ENCODE data around the gene USP32.
A peak's percentile ranks its signal among the peaks of the same experiment; 100 is the strongest.
"Not testable (repeated sequence)": the region's sequence is repeated elsewhere in the genome, so short reads cannot be mapped to it uniquely, and the experiment has no call there.

The USP32 gene

GRCh38 chr17:60227276-60227675 is 164.7 kb downstream of the USP32 start:
- not testable (repeated sequence) for H2BK5ac ChIP-seq (ENCODE audit: low read depth, low read length, poor library complexity, severe bottlenecking); H3K79me1 ChIP-seq (replicated peaks; ENCODE audit: low read length, poor library complexity, severe bottlenecking); H3K27ac ChIP-seq (ENCODE audit: low read length, poor library complexity, severe bottlenecking); H3K4me1 ChIP-seq (ENCODE audit: control insufficient read depth, insufficient read depth, low read depth, low read length); H2BK15ac ChIP-seq (ENCODE audit: low read depth, poor library complexity, severe bottlenecking); H2BK12ac ChIP-seq (ENCODE audit: low read length in 2 of 2); H3K4me2 ChIP-seq (ENCODE audit: low read length, poor library complexity, severe bottlenecking); H4K8ac ChIP-seq (ENCODE audit: low read length); H3K23ac ChIP-seq (ENCODE audit: low read length in 2 of 2); H3K4me3 ChIP-seq (ENCODE audit: insufficient read depth in 1 of 2, low read depth in 1 of 2, low read length in 2 of 2); H2BK120ac ChIP-seq (ENCODE audit: low read depth, low read length); H2AK5ac ChIP-seq (ENCODE audit: low read length, severe bottlenecking); H4K91ac ChIP-seq (ENCODE audit: low read length); H3K4ac ChIP-seq (ENCODE audit: low read depth in 1 of 2, low read length in 2 of 2); H2AFZ ChIP-seq (ENCODE audit: low read depth, low read length); H3K9me3 ChIP-seq (ENCODE audit: control insufficient read depth, low read length); H3K27me3 ChIP-seq (ENCODE audit: control insufficient read depth in 1 of 2, insufficient read depth in 1 of 2, low read length in 2 of 2); DNase-seq; H3K14ac ChIP-seq (ENCODE audit: low read length in 2 of 2); H3K9ac ChIP-seq (ENCODE audit: low read length); H3K18ac ChIP-seq (ENCODE audit: low read depth in 1 of 2, low read length in 2 of 2)
- H3K36me3 ChIP-seq (ENCODE audit: control insufficient read depth in 1 of 2, insufficient read depth in 2 of 2, low read depth in 1 of 2, low read length in 2 of 2): peaks cover 5 to 38% of the 10 kb centered on the region in 2 experiments
- 96% methylated on average over 6 of the region's 8 CpGs for WGBS

- no peak overlapping the region for H3K23ac ChIP-seq (ENCODE audit: low read length in 2 of 2)
- H3K36me3 ChIP-seq (ENCODE audit: control insufficient read depth in 1 of 2, insufficient read depth in 2 of 2, low read depth in 1 of 2, low read length in 2 of 2): peaks cover 9 to 51% of the 10 kb centered on the region in 2 experiments
- no peak overlapping the region for H2BK12ac ChIP-seq (ENCODE audit: low read length in 2 of 2)
- no peak overlapping the region for H3K4me2 ChIP-seq (ENCODE audit: low read length, poor library complexity, severe bottlenecking)
- H3K27ac ChIP-seq (ENCODE audit: low read length, poor library complexity, severe bottlenecking): no peak overlapping the region
- no peak overlapping the region for H3K4me3 ChIP-seq (ENCODE audit: insufficient read depth in 1 of 2, low read depth in 1 of 2, low read length in 2 of 2)
- H3K27me3 ChIP-seq (ENCODE audit: control insufficient read depth in 1 of 2, insufficient read depth in 1 of 2, low read length in 2 of 2): no peaks in the 10 kb centered on the region
- H2BK5ac ChIP-seq (ENCODE audit: low read depth, low read length, poor library complexity, severe bottlenecking): no peak overlapping the region
- H3K14ac ChIP-seq (ENCODE audit: low read length in 2 of 2): no peak overlapping the region
- H3K18ac ChIP-seq (ENCODE audit: low read depth in 1 of 2, low read length in 2 of 2): no peak overlapping the region
- H3K9ac ChIP-seq (ENCODE audit: low read length): no peak overlapping the region
- no peak overlapping the region for H2AFZ ChIP-seq (ENCODE audit: low read depth, low read length)
- no peaks in the 10 kb centered on the region for H3K9me3 ChIP-seq (ENCODE audit: control insufficient read depth, low read length)
- no peak overlapping the region for H3K4ac ChIP-seq (ENCODE audit: low read depth in 1 of 2, low read length in 2 of 2)
- no peak overlapping the region for H4K8ac ChIP-seq (ENCODE audit: low read length)
- H3K79me1 ChIP-seq (replicated peaks; ENCODE audit: low read length, poor library complexity, severe bottlenecking): peaks cover 9% of the 10 kb centered on the region
- H3K4me1 ChIP-seq (ENCODE audit: control insufficient read depth, insufficient read depth, low read depth, low read length): no peaks in the 10 kb centered on the region
- no peak overlapping the region for H4K91ac ChIP-seq (ENCODE audit: low read length)
- H2AK5ac ChIP-seq (ENCODE audit: low read length, severe bottlenecking): no peak overlapping the region
- DNase-seq: peak; percentile 34
- no peak overlapping the region for H2BK120ac ChIP-seq (ENCODE audit: low read depth, low read length)
- no peak overlapping the region for H2BK15ac ChIP-seq (ENCODE audit: low read depth, poor library complexity, severe bottlenecking)
- WGBS: 100% methylated on average over 1 of the region's 1 CpG
Observed at GRCh38 chr17:60224064-60224463, 167.9 kb downstream of the USP32 start.

- Histone ChIP-seq H3K18ac (ENCODE audit: low read depth in 1 of 2, low read length in 2 of 2) (no peak overlapping the region), H2BK12ac (ENCODE audit: low read length in 2 of 2) (no peak overlapping the region), H2AFZ (ENCODE audit: low read depth, low read length) (no peak overlapping the region), H3K9me3 (ENCODE audit: control insufficient read depth, low read length) (no peaks in the 10 kb centered on the region), H2AK5ac (ENCODE audit: low read length, severe bottlenecking) (no peak overlapping the region), H2BK120ac (ENCODE audit: low read depth, low read length) (no peak overlapping the region), H3K4me1 (ENCODE audit: control insufficient read depth, insufficient read depth, low read depth, low read length) (no peaks in the 10 kb centered on the region), H4K8ac (ENCODE audit: low read length) (no peak overlapping the region), H2BK15ac (ENCODE audit: low read depth, poor library complexity, severe bottlenecking) (no peak overlapping the region), H2BK5ac (ENCODE audit: low read depth, low read length, poor library complexity, severe bottlenecking) (no peak overlapping the region), H3K9ac (ENCODE audit: low read length) (no peak overlapping the region), H3K79me1 (replicated peaks; ENCODE audit: low read length, poor library complexity, severe bottlenecking) (peaks cover 7% of the 10 kb centered on the region), H3K4me2 (ENCODE audit: low read length, poor library complexity, severe bottlenecking) (no peak overlapping the region), H3K14ac (ENCODE audit: low read length in 2 of 2) (no peak overlapping the region), H3K27ac (ENCODE audit: low read length, poor library complexity, severe bottlenecking) (no peak overlapping the region), H3K23ac (ENCODE audit: low read length in 2 of 2) (no peak overlapping the region), H3K4ac (ENCODE audit: low read depth in 1 of 2, low read length in 2 of 2) (no peak overlapping the region), H3K27me3 (ENCODE audit: control insufficient read depth in 1 of 2, insufficient read depth in 1 of 2, low read length in 2 of 2) (no peaks in the 10 kb centered on the region), H3K36me3 (ENCODE audit: control insufficient read depth in 1 of 2, insufficient read depth in 2 of 2, low read depth in 1 of 2, low read length in 2 of 2) (peaks cover 9 to 57% of the 10 kb centered on the region in 2 experiments), H4K91ac (ENCODE audit: low read length) (no peak overlapping the region), H3K4me3 (ENCODE audit: insufficient read depth in 1 of 2, low read depth in 1 of 2, low read length in 2 of 2) (no peak overlapping the region)
- no CpG with 5 or more reads among the region's 1 CpG for WGBS
- DNase-seq: no peak
Observed at GRCh38 chr17:60223456-60223855, 168.5 kb downstream of the USP32 start.

GRCh38 chr17:60218774-60219173 is 173.2 kb downstream of the USP32 start:
- H3K27me3 ChIP-seq (ENCODE audit: control insufficient read depth in 1 of 2, insufficient read depth in 1 of 2, low read length in 2 of 2); H3K4me2 ChIP-seq (ENCODE audit: low read length, poor library complexity, severe bottlenecking); H2BK120ac ChIP-seq (ENCODE audit: low read depth, low read length): not testable (repeated sequence)

More at GRCh38 chr17:60218774-60219173, 173.2 kb downstream of the USP32 start:
- H2BK5ac ChIP-seq (ENCODE audit: low read depth, low read length, poor library complexity, severe bottlenecking); H2AK5ac ChIP-seq (ENCODE audit: low read length, severe bottlenecking); H3K23ac ChIP-seq (ENCODE audit: low read length in 2 of 2); H3K18ac ChIP-seq (ENCODE audit: low read depth in 1 of 2, low read length in 2 of 2); H3K4me1 ChIP-seq (ENCODE audit: control insufficient read depth, insufficient read depth, low read depth, low read length); H3K79me1 ChIP-seq (replicated peaks; ENCODE audit: low read length, poor library complexity, severe bottlenecking); H3K4me3 ChIP-seq (ENCODE audit: insufficient read depth in 1 of 2, low read depth in 1 of 2, low read length in 2 of 2); H2BK15ac ChIP-seq (ENCODE audit: low read depth, poor library complexity, severe bottlenecking); H2AFZ ChIP-seq (ENCODE audit: low read depth, low read length); H3K14ac ChIP-seq (ENCODE audit: low read length in 2 of 2); H3K9me3 ChIP-seq (ENCODE audit: control insufficient read depth, low read length); H3K4ac ChIP-seq (ENCODE audit: low read depth in 1 of 2, low read length in 2 of 2); DNase-seq; H4K91ac ChIP-seq (ENCODE audit: low read length); H3K9ac ChIP-seq (ENCODE audit: low read length); H3K27ac ChIP-seq (ENCODE audit: low read length, poor library complexity, severe bottlenecking); H4K8ac ChIP-seq (ENCODE audit: low read length); H2BK12ac ChIP-seq (ENCODE audit: low read length in 2 of 2): not testable (repeated sequence)
- H3K36me3 ChIP-seq (ENCODE audit: control insufficient read depth in 1 of 2, insufficient read depth in 2 of 2, low read depth in 1 of 2, low read length in 2 of 2): peaks cover 3 to 35% of the 10 kb centered on the region in 2 experiments
- WGBS: 89% methylated on average over 1 of the region's 2 CpGs

Data from mesenchymal stem cell (in vitro differentiated cells and primary cell).